ENCODE measurements around the gene SLC25A33.

DNA sequence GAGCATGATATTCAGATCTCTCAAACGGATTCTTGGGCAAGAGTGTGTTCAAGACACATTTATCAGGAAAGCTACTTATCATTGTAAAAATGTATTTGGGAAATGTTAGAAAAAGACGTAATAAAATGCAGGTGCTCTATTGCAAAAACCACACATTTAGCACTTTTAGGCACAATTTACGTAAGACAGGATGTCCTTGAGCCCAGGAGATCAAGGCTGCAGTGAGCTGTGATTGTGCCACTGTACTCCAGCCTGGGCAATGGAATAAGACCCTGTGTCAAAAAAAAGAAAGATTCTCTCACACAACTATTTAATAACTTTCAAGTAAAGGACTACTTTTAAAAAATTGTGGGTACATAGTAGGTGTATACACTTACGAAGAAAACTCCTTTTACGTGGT lies 18.4 kb downstream of the SLC25A33 start:
- TF ChIP-seq, protein P1, sequence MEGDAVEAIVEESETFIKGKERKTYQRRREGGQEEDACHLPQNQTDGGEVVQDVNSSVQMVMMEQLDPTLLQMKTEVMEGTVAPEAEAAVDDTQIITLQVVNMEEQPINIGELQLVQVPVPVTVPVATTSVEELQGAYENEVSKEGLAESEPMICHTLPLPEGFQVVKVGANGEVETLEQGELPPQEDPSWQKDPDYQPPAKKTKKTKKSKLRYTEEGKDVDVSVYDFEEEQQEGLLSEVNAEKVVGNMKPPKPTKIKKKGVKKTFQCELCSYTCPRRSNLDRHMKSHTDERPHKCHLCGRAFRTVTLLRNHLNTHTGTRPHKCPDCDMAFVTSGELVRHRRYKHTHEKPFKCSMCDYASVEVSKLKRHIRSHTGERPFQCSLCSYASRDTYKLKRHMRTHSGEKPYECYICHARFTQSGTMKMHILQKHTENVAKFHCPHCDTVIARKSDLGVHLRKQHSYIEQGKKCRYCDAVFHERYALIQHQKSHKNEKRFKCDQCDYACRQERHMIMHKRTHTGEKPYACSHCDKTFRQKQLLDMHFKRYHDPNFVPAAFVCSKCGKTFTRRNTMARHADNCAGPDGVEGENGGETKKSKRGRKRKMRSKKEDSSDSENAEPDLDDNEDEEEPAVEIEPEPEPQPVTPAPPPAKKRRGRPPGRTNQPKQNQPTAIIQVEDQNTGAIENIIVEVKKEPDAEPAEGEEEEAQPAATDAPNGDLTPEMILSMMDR (IDR thresholded peaks at IDR 0.05; ENCODE audit: borderline replicate concordance, extremely low read depth, low read length, poor library complexity, severe bottlenecking) = no peak
- TF ChIP-seq EZH2 (IDR thresholded peaks at IDR 0.05; ENCODE audit: borderline replicate concordance, low read depth, low read length, severe bottlenecking) = no peak

All from DND-41 (cell line).